ENCODE data around the gene CNTN4.
"Not testable (repeated sequence)": the region's sequence is repeated elsewhere in the genome, so short reads cannot be mapped to it uniquely, and the experiment has no call there.

The CNTN4 gene

GRCh38 chr3:2908693-2909351 is 810.2 kb downstream of the CNTN4 start:
- DNase-seq (ENCODE audit: low spot score), result no peak

GRCh38 chr3:2910997-2911396 is 812.3 kb downstream of the CNTN4 start:
- DNase-seq (ENCODE audit: low spot score), result no peak

- no peak for DNase-seq (ENCODE audit: low spot score)
These were observed 817.2 kb downstream of the CNTN4 start for GRCh38 chr3:2915826-2916225.

- not testable (repeated sequence) for DNase-seq (ENCODE audit: low spot score)
These were observed 818.0 kb downstream of the CNTN4 start for GRCh38 chr3:2916640-2917039.

GRCh38 chr3:2920103-2920502 is 821.4 kb downstream of the CNTN4 start:
- DNase-seq (ENCODE audit: low spot score), result no peak

- DNase-seq (ENCODE audit: low spot score), result no peak
These were observed 822.8 kb downstream of the CNTN4 start for GRCh38 chr3:2921452-2921851.

- peak; percentile 2 for DNase-seq (ENCODE audit: low spot score)
These were observed 823.2 kb downstream of the CNTN4 start for GRCh38 chr3:2921903-2922302.

GRCh38 chr3:2923390-2923789 is 824.7 kb downstream of the CNTN4 start:
- DNase-seq (ENCODE audit: low spot score), result no peak

- DNase-seq (ENCODE audit: low spot score), result no peak
These were observed 828.6 kb downstream of the CNTN4 start for GRCh38 chr3:2927259-2927658.

- DNase-seq (ENCODE audit: low spot score), result no peak
These were observed 830.9 kb downstream of the CNTN4 start for GRCh38 chr3:2929574-2929973.

GRCh38 chr3:2931265-2931664 is 832.6 kb downstream of the CNTN4 start:
- no peak for DNase-seq (ENCODE audit: low spot score)

- no peak for DNase-seq (ENCODE audit: low spot score)
These were observed 835.9 kb downstream of the CNTN4 start for GRCh38 chr3:2934541-2934940.

GRCh38 chr3:2937055-2937454 is 838.4 kb downstream of the CNTN4 start:
- DNase-seq (ENCODE audit: low spot score), result no peak

GRCh38 chr3:2937592-2937991 is 838.9 kb downstream of the CNTN4 start:
- no peak for DNase-seq (ENCODE audit: low spot score)

- no peak for DNase-seq (ENCODE audit: low spot score)
These were observed 840.0 kb downstream of the CNTN4 start for GRCh38 chr3:2938711-2939110.

- no peak for DNase-seq (ENCODE audit: low spot score)
These were observed 841.4 kb downstream of the CNTN4 start for GRCh38 chr3:2940062-2940461.

GRCh38 chr3:2944628-2945027 is 846.0 kb downstream of the CNTN4 start:
- no peak for DNase-seq (ENCODE audit: low spot score)

GRCh38 chr3:2945121-2945520 is 846.5 kb downstream of the CNTN4 start:
- DNase-seq (ENCODE audit: low spot score), result no peak

GRCh38 chr3:2947536-2947935 is 848.9 kb downstream of the CNTN4 start:
- DNase-seq (ENCODE audit: low spot score), result no peak

GRCh38 chr3:2948882-2949281 is 850.2 kb downstream of the CNTN4 start:
- DNase-seq (ENCODE audit: low spot score), result no peak

GRCh38 chr3:2950159-2950558 is 851.5 kb downstream of the CNTN4 start:
- DNase-seq (ENCODE audit: low spot score), result no peak

GRCh38 chr3:2957115-2957514 is 858.4 kb downstream of the CNTN4 start:
- DNase-seq (ENCODE audit: low spot score), result no peak

- DNase-seq (ENCODE audit: low spot score), result no peak
These were observed 859.9 kb downstream of the CNTN4 start for GRCh38 chr3:2958551-2958950.

GRCh38 chr3:2961576-2961975 is 862.9 kb downstream of the CNTN4 start:
- DNase-seq (ENCODE audit: low spot score), result no peak

- no peak for DNase-seq (ENCODE audit: low spot score)
These were observed 869.2 kb downstream of the CNTN4 start for GRCh38 chr3:2967871-2968270.
